Fibroblast of pulmonary artery (primary cell): ENCODE data around the gene DSG4.

Source experiments
- DNase-seq: peaks from one replicate; pipeline ENCODE4 v3.0.0-alpha.2; 2010; ENCODE audit warnings: low read depth
- H3K4me3 ChIP-seq: replicated peaks from 2 replicates; pipeline ENCODE4 v1.5.1; 2011; ENCODE audit warnings: low read depth, mild to moderate bottlenecking, control low read depth, low read length, moderate library complexity
- TF ChIP-seq, protein P1 (sequence below): IDR thresholded peaks from 2 replicates; pipeline ENCODE4 v1.5.1; 2011; ENCODE audit warnings: mild to moderate bottlenecking, control low read depth, low read length, inconsistent platforms; ENCODE audit errors: missing control alignments

DSG4 gene

DNA sequence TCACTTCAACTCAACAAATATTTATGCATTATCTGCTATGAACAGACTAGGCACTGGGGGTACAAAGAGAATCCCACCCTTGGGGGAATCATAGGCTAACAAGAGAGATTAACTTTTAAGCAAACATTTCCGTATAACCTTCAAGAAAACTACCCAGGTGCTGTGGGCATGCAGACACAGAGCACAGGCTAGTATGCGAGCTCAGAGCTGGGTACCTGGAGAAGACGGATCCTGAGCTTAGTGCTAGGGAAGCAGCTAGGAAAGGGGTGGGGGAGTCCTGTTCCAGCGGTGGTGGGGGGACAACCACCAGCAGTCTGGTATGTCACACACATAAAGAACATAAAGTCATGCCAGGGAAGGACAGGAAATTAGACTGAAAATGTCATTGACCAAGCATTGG, 53.5 kb downstream of the DSG4 start:
- TF ChIP-seq, protein P1, sequence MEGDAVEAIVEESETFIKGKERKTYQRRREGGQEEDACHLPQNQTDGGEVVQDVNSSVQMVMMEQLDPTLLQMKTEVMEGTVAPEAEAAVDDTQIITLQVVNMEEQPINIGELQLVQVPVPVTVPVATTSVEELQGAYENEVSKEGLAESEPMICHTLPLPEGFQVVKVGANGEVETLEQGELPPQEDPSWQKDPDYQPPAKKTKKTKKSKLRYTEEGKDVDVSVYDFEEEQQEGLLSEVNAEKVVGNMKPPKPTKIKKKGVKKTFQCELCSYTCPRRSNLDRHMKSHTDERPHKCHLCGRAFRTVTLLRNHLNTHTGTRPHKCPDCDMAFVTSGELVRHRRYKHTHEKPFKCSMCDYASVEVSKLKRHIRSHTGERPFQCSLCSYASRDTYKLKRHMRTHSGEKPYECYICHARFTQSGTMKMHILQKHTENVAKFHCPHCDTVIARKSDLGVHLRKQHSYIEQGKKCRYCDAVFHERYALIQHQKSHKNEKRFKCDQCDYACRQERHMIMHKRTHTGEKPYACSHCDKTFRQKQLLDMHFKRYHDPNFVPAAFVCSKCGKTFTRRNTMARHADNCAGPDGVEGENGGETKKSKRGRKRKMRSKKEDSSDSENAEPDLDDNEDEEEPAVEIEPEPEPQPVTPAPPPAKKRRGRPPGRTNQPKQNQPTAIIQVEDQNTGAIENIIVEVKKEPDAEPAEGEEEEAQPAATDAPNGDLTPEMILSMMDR, result no peak
- H3K4me3 ChIP-seq, result no peak overlapping the region
- DNase-seq, result no peak

DNA sequence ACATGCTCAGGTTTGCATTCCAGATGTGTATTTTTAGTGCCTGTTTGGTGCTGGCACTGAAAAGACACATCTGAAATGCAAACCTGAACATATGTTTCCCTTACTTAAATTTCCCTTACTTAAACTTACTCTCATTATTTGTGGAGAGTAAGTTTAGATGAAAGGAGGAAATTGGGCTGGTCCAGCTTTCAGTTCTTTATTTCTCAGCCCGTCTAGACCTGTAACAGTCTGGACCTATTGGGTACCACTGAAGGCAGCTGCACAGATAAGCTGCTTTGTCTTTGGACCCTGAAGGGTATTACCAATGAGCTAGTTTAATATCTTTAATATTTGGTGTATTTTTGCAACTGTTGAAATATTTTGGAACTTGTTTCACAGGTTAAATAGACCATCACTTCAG, 54.0 kb downstream of the DSG4 start:
- H3K4me3 ChIP-seq, result no peak overlapping the region
- TF ChIP-seq, protein P1, result no peak
- DNase-seq, result no peak

DNA sequence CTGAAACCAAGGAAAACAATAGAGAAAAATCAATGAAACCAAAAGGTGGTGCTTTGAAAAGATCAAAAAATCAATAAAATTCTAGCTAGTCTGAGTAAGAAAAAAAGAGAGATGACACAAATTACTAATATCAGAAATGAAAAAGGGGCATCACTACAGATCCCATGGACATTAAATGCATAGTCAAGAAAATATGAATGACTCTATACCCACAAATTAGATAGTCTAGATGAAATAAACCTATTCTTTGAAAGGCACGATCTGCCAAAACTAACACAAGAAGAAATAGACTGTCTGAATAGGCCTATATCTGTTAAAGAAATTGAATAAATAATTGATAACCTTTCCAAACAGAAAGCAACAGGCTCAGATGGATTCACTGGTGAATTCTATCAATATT, 55.7 kb downstream of the DSG4 start:
- TF ChIP-seq, protein P1, result no peak
- DNase-seq, result no peak
- no peak overlapping the region for H3K4me3 ChIP-seq

DNA sequence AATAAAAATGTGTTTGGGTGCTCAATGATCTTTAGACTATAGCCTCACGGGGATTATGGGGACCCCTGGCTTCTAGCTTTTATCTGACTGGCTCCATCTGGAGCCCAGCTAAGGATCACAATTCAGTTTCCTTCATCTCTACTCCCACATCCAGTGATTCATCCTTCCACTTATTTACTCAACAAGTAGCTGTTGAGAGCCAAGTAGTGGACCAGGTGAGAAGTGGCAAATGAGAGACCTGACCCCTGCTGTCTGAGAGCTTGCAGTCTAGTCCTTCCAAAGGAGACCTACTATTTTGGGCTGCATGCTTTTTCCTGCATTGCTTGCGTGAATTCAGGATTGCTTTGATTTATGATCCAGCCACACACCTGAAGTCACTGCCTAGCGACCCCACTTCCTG, 60.2 kb downstream of the DSG4 start:
- no peak overlapping the region for H3K4me3 ChIP-seq
- TF ChIP-seq, protein P1, result no peak
- no peak for DNase-seq

DNA sequence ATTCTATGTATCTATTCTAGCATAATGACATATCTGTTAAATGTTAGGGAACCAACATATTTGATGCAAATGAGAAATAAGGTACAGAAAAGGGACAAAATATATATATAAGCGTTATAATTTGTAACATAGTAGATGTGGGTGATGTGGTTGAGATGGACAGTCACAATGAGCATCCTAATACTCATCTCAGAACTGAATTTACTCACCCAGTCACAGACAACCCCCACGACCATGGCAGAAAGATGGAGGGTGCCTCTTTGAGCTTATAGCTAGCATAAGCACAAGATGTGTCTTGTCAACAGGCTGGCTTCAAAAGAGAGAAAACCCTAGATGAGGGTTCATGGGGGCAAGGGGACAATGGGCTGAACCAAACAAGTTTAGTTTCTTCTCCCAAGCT, 61.8 kb downstream of the DSG4 start:
- no peak for DNase-seq
- TF ChIP-seq, protein P1, result no peak
- H3K4me3 ChIP-seq, result no peak overlapping the region

DNA sequence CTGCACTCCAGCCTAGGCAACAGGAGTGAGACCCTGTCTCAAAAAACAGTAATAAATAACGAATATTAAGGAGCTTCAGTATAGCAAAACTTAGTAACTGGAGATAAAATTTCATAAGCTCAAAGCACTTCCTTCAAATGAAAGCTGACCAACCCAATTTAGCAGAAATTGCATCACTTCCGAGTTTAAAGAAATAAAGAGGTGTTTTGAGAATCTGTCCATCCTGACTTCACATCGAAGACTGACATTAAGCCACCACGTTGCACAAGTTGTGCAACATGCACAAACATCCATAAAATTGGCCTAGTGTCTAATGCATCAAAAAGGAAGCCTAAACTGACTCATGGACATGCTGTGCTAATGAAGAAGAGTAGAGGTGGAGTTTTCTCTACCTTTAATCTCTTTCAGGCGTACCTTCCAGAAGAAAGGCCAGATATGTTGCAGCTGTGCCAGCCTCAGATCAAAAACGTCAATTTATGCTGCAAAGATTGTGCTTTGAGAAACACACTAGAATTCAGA, 63.3 kb downstream of the DSG4 start:
- DNase-seq, result no peak
- TF ChIP-seq, protein P1, result no peak
- no peak overlapping the region for H3K4me3 ChIP-seq

DNA sequence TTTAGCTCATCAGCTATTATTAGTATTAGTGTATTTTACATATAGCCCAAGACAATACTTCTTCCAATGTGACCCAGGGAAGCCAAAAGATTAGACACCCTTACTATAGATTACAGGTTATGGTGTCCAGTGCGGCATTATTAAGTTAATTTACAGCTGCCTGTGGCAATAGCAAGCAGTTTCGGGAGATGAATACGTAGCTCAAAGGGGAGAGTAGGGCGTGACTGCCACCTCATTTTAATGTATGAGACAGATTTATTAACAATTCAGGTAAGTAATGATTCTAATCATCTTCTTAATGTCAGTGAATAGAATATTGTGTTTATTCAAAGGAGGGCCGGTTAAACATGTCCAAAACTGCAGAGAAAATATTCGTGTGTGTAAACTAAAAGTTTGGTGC, 64.2 kb downstream of the DSG4 start:
- TF ChIP-seq, protein P1, result no peak
- H3K4me3 ChIP-seq, result no peak overlapping the region
- DNase-seq, result no peak
